Measurements from ENCODE around the gene DGCR8.

DGCR8 gene

GRCh38 chr22:20093418-20094196, 13.6 kb downstream of the DGCR8 start:
- TF ChIP-seq CTCF (IDR thresholded peaks at IDR 0.05) = no peak
- H3K4me3 ChIP-seq = no peak overlapping the region
- H3K27ac ChIP-seq = no peak overlapping the region
- DNase-seq (ENCODE audit: low spot score) = no peak

- Histone ChIP-seq H3K27ac (no peak overlapping the region), H3K4me3 (no peak overlapping the region)
- DNase-seq (ENCODE audit: low spot score) = no peak
- TF ChIP-seq CTCF (IDR thresholded peaks at IDR 0.05) = no peak
Measured at GRCh38 chr22:20094197-20094807, 14.3 kb downstream of the DGCR8 start.

GRCh38 chr22:20095521-20095920, 15.5 kb downstream of the DGCR8 start:
- H3K4me3 ChIP-seq = no peak overlapping the region
- DNase-seq (ENCODE audit: low spot score) = no peak
- H3K27ac ChIP-seq = no peak overlapping the region
- no peak for TF ChIP-seq CTCF (IDR thresholded peaks at IDR 0.05)

GRCh38 chr22:20096574-20097420, 16.8 kb downstream of the DGCR8 start:
- Histone ChIP-seq H3K4me3 (no peak overlapping the region), H3K27ac (no peak overlapping the region)
- DNase-seq (ENCODE audit: low spot score) = no peak
- TF ChIP-seq CTCF (IDR thresholded peaks at IDR 0.05) = no peak

GRCh38 chr22:20099099-20099711, 19.2 kb downstream of the DGCR8 start:
- H3K27ac ChIP-seq = no peak overlapping the region
- H3K4me3 ChIP-seq = no peak overlapping the region
- DNase-seq (ENCODE audit: low spot score) = no peak
- no peak for TF ChIP-seq CTCF (IDR thresholded peaks at IDR 0.05)

GRCh38 chr22:20101638-20102037, 21.6 kb downstream of the DGCR8 start:
- Histone ChIP-seq H3K4me3 (no peak overlapping the region), H3K27ac (no peak overlapping the region)
- no peak for TF ChIP-seq CTCF (IDR thresholded peaks at IDR 0.05)
- no peak for DNase-seq (ENCODE audit: low spot score)
